Erythroblast (primary cell): ENCODE measurements around the gene TRMT10B.

ENCODE experiments used
- GATA1 ChIP-seq: IDR thresholded peaks from 2 replicates; pipeline ENCODE4 v1.6.1; 2011; ENCODE audit warnings: low read depth, mild to moderate bottlenecking, control low read depth, low read length, moderate library complexity
- POLR2A ChIP-seq: IDR thresholded peaks from 2 replicates; pipeline ENCODE4 v1.6.1; 2011; ENCODE audit warnings: mild to moderate bottlenecking, low read length

GRCh38 chr9:37710046-37710445 is 43.6 kb upstream of the TRMT10B start:
- no peak for TF ChIP-seq POLR2A
- TF ChIP-seq GATA1: no peak
